GM10266 (cell line): ENCODE measurements around the gene CALM3.

Experiments used
- DNase-seq: peaks from one replicate; pipeline ENCODE4 v3.0.0; 2012; ENCODE audit errors: extremely low spot score
- CTCF ChIP-seq: IDR thresholded peaks from 2 replicates; pipeline ENCODE4 v1.5.1; 2012; ENCODE audit warnings: mild to moderate bottlenecking, low read depth; ENCODE audit not compliant: control insufficient read depth, insufficient read depth; ENCODE audit errors: missing control alignments

Gene CALM3

GRCh38 chr19:46571495-46571894 lies 29.6 kb upstream of the CALM3 start:
- no peak for TF ChIP-seq CTCF
- no peak for DNase-seq

DNA sequence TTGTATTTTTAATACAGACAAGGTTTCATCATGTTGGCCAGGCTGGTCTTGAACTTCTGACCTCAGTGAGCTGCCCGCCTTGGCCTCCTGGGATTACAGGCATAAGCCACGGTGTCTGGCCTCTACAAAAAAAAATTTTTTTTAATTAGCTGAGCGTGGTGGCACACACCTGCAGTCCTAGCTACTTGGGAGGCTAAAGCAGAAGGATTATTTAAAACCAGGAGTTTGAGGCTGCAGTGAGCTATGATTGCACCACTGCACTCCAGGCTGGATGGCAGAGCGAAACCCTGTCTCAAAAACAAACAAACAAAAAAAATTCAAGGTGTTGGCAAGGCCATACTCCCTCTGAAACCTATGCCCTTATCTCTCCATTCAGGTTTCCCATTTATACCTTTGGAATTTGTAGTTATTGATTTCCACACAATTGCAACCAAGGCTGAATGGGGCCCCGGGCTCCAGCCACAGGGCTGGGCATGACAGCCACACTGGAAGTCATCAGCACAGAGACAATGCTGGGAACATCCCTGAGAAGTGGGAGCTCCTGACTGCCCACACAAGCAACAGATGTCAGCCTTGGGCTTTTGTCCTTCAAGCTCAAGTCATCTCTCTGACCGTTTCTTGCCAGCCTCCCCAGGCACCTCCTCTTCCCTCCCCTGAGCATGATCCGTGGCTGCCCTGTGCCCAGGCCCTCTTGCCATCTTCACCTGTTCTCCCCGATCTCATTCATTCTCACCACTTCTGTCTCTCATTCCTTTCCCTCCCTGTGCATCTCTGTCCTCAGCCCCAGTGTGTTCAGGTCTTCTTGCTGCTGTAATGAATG lies 27.2 kb upstream of the CALM3 start:
- DNase-seq, result no peak
- no peak for TF ChIP-seq CTCF

DNA sequence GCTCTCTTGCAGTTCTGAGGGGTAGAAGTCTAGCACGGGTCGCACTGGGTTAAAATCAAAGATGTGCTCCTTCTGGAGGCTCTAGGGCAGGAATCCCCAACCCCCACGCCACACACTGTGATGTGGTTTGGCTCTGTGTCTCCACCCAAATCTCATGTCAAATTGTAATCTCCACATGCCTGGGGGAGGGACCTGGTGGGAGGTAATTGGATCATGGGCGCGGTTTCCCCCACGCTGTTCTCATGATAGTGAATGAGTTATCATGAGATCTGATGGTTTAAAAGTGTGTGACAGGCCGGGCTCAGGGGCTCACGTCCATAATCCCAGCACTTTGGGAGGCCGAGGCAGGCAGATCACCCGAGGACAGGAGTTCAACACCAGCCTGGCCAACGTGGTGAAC lies 26.6 kb upstream of the CALM3 start:
- no peak for DNase-seq

DNA sequence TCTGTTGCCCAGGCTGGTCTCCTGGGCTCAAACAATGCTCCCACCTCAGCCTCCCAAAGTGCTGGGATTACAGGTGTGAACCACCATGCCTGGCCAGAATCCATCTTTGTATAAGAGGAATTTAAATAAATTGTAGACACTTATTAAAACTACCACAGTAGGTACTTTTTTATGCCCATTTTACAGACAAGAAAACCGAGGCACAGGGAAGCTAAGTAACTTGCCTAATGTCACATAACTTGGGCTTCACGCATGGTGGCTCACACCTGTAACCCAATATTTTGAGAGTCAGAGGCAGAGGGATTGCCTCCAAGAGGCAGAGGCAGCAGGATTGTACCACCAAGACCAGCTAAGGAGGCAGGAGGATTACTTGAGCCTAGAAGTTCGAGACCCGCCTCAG lies 22.7 kb upstream of the CALM3 start:
- TF ChIP-seq CTCF, result no peak
- no peak for DNase-seq

More for the DNA sequence above, 26.6 kb upstream of the CALM3 start:
- TF ChIP-seq CTCF, result no peak

DNA sequence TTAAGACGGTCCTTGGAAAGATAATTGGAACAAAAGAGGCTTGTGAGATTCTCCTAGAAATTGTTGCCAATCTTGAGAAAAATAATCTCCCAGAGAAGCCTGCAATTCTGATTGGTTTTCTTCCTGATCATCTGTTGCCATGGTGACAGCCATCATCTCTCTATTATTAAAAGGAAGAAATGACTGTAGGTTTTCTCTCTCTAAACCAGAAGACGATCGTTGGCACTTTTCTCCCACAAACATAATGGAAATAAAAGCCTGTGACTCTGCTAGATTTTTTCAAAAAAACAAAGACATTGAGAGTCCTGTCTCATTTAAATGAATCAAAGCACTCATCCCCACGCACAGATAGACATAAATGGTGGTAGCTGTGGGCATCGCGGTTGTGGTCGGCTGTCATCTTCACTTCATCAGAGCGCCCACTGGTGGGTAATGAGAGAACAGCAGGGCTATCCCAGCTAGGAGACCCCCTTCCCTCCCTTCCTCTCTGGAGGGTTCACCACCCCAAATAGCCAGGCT lies 21.7 kb upstream of the CALM3 start:
- peak; percentile 33 for DNase-seq
- TF ChIP-seq CTCF, result peak; percentile 48

DNA sequence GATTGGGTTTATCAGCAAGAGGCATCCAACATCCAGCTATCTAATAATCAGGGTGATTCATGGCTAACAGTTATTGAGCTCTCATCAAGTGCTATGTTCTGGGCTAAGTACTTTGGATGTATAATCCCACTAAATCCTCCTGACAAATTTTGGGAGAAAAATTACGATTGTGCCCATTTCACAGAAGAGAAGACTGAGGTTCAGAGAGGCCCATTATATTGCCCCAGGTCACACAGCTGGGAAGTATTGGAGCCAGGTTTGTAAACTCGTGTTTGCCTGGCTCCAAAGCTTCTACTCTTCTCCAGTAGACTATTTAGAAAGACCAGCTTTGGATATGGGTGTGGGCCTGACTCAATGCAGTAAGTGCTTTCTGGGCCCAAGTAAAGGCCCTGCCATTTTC lies 20.9 kb upstream of the CALM3 start:
- no peak for DNase-seq
- no peak for TF ChIP-seq CTCF

DNA sequence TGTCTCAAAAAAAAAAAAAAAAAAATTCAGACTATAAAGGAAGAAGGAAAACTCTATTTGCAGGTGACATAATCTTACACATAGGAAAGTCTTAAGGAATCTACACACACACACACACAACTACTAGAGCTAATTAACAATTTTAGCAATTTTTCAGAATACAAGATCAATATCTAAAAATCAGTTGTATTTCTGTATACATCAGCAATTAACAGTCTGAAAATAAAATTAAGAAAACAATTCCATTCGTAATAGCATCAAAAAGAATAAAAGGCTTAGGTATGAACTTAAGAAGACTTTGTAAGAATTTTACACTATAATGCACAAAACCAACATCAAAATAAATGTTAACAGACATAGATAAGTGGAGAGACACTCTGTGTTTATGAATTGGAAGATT lies 15.6 kb upstream of the CALM3 start:
- no peak for DNase-seq
- no peak for TF ChIP-seq CTCF
